Fibroblast of lung (primary cell): ENCODE results near the gene PARP8.

ENCODE experiments used
- EZH2 ChIP-seq: IDR thresholded peaks from 2 replicates; pipeline ENCODE4 v1.5.1; 2012; ENCODE audit warnings: low read length, control low read depth, mild to moderate bottlenecking; ENCODE audit errors: missing control alignments
- TF ChIP-seq, protein P1 (sequence below), 2 donors: IDR thresholded peaks in 1 of 2; conservative IDR thresholded peaks in 1 of 2; 1 replicate in 1 of 2; 2 replicates in 1 of 2; pipeline ENCODE4 v1.5.1; 2011 to 2012; ENCODE audit warnings: low read length in 2 of 2, control low read depth in 1 of 2, inconsistent platforms in 1 of 2, low read depth in 1 of 2, mild to moderate bottlenecking in 1 of 2

DNA sequence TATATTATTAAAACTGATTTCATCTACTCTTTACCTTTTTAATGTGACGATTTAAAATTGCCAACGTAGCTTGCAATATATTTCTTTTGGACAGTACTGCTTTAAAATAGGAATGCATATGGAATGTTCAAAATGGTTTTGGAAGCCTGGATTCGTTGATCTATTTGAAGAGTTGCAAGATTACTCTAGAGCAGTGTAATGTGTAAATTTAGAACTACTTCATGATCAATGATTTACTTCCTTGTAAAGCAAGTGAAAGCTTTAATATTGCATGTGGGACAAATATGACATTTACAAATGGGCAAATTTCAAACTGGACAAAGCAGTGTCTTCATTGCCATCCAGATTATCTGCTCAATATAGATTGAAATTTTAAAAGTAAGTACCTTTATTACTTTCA, 38.3 kb downstream of the PARP8 start:
- TF ChIP-seq, protein P1, sequence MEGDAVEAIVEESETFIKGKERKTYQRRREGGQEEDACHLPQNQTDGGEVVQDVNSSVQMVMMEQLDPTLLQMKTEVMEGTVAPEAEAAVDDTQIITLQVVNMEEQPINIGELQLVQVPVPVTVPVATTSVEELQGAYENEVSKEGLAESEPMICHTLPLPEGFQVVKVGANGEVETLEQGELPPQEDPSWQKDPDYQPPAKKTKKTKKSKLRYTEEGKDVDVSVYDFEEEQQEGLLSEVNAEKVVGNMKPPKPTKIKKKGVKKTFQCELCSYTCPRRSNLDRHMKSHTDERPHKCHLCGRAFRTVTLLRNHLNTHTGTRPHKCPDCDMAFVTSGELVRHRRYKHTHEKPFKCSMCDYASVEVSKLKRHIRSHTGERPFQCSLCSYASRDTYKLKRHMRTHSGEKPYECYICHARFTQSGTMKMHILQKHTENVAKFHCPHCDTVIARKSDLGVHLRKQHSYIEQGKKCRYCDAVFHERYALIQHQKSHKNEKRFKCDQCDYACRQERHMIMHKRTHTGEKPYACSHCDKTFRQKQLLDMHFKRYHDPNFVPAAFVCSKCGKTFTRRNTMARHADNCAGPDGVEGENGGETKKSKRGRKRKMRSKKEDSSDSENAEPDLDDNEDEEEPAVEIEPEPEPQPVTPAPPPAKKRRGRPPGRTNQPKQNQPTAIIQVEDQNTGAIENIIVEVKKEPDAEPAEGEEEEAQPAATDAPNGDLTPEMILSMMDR (conservative IDR thresholded peaks at IDR 0.05 in 1 of 2, IDR thresholded peaks at IDR 0.05 in 1 of 2; ENCODE audit: low read depth in 1 of 2, low read length in 2 of 2) = no peak
- no peak for TF ChIP-seq EZH2
